ENCODE data around the gene ZNF514. TPM values are rescaled to one million over a fixed set of nuclear protein-coding genes. Genes with fewer than 3 reads are reported as not detected.

ZNF514 gene
- total and polyA plus RNA-seq, 7 donors = 6.4 to 15.3 (median 13.9) TPM

- peaks cover 5% of the 10 kb centered on the region for H3K9me3 ChIP-seq
- no peaks in the 10 kb centered on the region for H3K4me1 ChIP-seq
- 96 to 97% (median 97%) methylated on average over 18 of the region's 18 CpGs for WGBS, 3 donors
- peaks cover 22 to 59% of the 10 kb centered on the region in 2 donors for H3K36me3 ChIP-seq (ENCODE audit: insufficient read depth in 1 of 2, low read depth in 1 of 2)
- intact Hi-C loops (cut with DNase I) = no loop called here
- no peak for DNase-seq
- TF ChIP-seq CTCF (IDR thresholded peaks at IDR 0.05) = no peak
- no peaks in the 10 kb centered on the region for H3K27me3 ChIP-seq (ENCODE audit: insufficient read depth in 3 of 3, low read length in 2 of 3)
- ATAC-seq = no peak
- H3K27ac ChIP-seq = no peak overlapping the region
- no peak overlapping the region for H3K4me3 ChIP-seq
These were observed 22.1 kb upstream of the ZNF514 start for GRCh38 chr2:95181774-95182173.

GRCh38 chr2:95179451-95179850 lies 19.8 kb upstream of the ZNF514 start:
- peaks cover 5% of the 10 kb centered on the region for H3K9me3 ChIP-seq
- H3K27me3 ChIP-seq (ENCODE audit: insufficient read depth in 3 of 3, low read length in 2 of 3) = no peaks in the 10 kb centered on the region
- no peak for DNase-seq
- no peak overlapping the region for H3K27ac ChIP-seq
- no peaks in the 10 kb centered on the region for H3K4me1 ChIP-seq
- peaks cover 22 to 65% of the 10 kb centered on the region in 2 donors for H3K36me3 ChIP-seq (ENCODE audit: insufficient read depth in 1 of 2, low read depth in 1 of 2)
- 55 to 64% (median 59%) methylated on average over 7 of the region's 7 CpGs for WGBS, 3 donors
- no peak overlapping the region for H3K4me3 ChIP-seq
- intact Hi-C loops (cut with DNase I) = no loop called here
- no peak for ATAC-seq
- TF ChIP-seq CTCF (IDR thresholded peaks at IDR 0.05) = no peak

- ATAC-seq (no peak), DNase-seq (no peak)
- 75 to 83% (median 77%) methylated on average over 2 of the region's 2 CpGs for WGBS, 3 donors
- Histone ChIP-seq H3K4me3 (no peak overlapping the region), H3K9me3 (no peaks in the 10 kb centered on the region), H3K4me1 (no peaks in the 10 kb centered on the region), H3K36me3 (ENCODE audit: insufficient read depth in 1 of 2, low read depth in 1 of 2) (peaks cover 3 to 27% of the 10 kb centered on the region in 2 donors), H3K27me3 (ENCODE audit: insufficient read depth in 3 of 3, low read length in 2 of 3) (no peaks in the 10 kb centered on the region), H3K27ac (no peak overlapping the region)
- intact Hi-C loops (cut with DNase I) = no loop called here
- TF ChIP-seq CTCF (IDR thresholded peaks at IDR 0.05) = no peak
These were observed 14.4 kb upstream of the ZNF514 start for GRCh38 chr2:95174031-95174542.

- intact Hi-C loops (cut with DNase I) = no loop called here
- WGBS, 3 donors = 77 to 82% (median 81%) methylated on average over 7 of the region's 7 CpGs
These were observed 12.3 kb upstream of the ZNF514 start for GRCh38 chr2:95171902-95172301.

More at GRCh38 chr2:95171902-95172301, 12.3 kb upstream of the ZNF514 start:
- DNase-seq (no peak), ATAC-seq (no peak)
- peaks cover under 1% of the 10 kb centered on the region for H3K4me1 ChIP-seq
- no peaks in the 10 kb centered on the region for H3K27me3 ChIP-seq (ENCODE audit: insufficient read depth in 3 of 3, low read length in 2 of 3)
- no peak overlapping the region for H3K4me3 ChIP-seq
- no peak overlapping the region for H3K27ac ChIP-seq
- TF ChIP-seq CTCF (IDR thresholded peaks at IDR 0.05) = no peak
- H3K9me3 ChIP-seq = no peaks in the 10 kb centered on the region
- H3K36me3 ChIP-seq (ENCODE audit: insufficient read depth in 1 of 2, low read depth in 1 of 2) = peaks cover 4 to 7% of the 10 kb centered on the region in 2 donors
